ENCODE measurements around the gene CDH23. TPM values are rescaled to one million over a fixed set of nuclear protein-coding genes. Genes with fewer than 3 reads are reported as not detected.
A peak's percentile ranks its signal among the peaks of the same experiment; 100 is the strongest.

The CDH23 gene
- total RNA-seq, 4 donors from 2014 or later, result 14.4 to 29.6 (median 19.7) TPM

DNA sequence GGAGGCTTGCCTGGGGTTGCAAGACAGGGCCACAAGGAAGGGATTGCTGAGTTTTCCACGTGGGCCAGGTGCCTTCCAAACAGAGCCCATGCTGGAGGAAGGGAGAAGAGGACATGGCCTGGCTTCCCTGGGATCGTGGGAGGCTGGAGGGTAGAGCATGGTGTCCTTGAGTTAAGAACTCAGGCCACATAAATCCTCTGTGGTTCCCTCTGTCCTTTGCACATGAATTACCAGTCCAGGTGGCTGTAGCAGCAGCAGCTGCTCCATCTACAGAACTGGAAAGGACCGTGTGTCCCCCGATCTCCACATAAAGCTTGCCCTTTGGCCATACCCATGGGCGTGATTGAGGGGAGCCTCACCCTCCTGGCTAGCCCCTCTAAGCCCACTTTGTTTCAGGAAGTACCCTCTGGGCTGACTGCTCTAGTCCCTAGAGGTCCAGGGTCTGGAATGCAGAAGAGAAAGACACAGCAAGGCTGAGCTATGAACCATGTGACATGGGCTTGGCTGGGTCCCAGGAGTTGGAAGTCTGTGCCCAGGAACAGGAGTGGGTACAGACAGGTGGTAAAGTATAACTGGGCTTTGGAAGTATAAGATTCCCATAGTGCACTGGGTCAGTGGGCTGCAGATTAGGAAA is 237.9 kb downstream of the CDH23 start:
- H3K4me1 ChIP-seq, result peaks cover 6 to 57% (median 50%) of the 10 kb centered on the region in 4 donors
- H3K36me3 ChIP-seq, result no peaks in the 10 kb centered on the region
- TF ChIP-seq, protein P1, sequence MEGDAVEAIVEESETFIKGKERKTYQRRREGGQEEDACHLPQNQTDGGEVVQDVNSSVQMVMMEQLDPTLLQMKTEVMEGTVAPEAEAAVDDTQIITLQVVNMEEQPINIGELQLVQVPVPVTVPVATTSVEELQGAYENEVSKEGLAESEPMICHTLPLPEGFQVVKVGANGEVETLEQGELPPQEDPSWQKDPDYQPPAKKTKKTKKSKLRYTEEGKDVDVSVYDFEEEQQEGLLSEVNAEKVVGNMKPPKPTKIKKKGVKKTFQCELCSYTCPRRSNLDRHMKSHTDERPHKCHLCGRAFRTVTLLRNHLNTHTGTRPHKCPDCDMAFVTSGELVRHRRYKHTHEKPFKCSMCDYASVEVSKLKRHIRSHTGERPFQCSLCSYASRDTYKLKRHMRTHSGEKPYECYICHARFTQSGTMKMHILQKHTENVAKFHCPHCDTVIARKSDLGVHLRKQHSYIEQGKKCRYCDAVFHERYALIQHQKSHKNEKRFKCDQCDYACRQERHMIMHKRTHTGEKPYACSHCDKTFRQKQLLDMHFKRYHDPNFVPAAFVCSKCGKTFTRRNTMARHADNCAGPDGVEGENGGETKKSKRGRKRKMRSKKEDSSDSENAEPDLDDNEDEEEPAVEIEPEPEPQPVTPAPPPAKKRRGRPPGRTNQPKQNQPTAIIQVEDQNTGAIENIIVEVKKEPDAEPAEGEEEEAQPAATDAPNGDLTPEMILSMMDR (IDR thresholded peaks at IDR 0.05), result no peak
- no peak for TF ChIP-seq POLR2A (IDR thresholded peaks at IDR 0.05; ENCODE audit: low read depth)
- TF ChIP-seq POLR2AphosphoS5 (IDR thresholded peaks at IDR 0.05), result no peak
- TF ChIP-seq EP300 (IDR thresholded peaks at IDR 0.05), result no peak
- H3K27me3 ChIP-seq, result no peaks in the 10 kb centered on the region
- WGBS, result 78% methylated on average over 4 of the region's 5 CpGs
- intact Hi-C loops (cut with DNase I), result no loop called here
- no peak overlapping the region for H3K4me3 ChIP-seq
- no peak for DNase-seq (ENCODE audit: extremely low spot score)
- H3K9me3 ChIP-seq, result no peaks in the 10 kb centered on the region
- peak overlapping the region in 1 of 4 donors; percentile 15 for H3K27ac ChIP-seq (replicated peaks in 1 of 4)

DNA sequence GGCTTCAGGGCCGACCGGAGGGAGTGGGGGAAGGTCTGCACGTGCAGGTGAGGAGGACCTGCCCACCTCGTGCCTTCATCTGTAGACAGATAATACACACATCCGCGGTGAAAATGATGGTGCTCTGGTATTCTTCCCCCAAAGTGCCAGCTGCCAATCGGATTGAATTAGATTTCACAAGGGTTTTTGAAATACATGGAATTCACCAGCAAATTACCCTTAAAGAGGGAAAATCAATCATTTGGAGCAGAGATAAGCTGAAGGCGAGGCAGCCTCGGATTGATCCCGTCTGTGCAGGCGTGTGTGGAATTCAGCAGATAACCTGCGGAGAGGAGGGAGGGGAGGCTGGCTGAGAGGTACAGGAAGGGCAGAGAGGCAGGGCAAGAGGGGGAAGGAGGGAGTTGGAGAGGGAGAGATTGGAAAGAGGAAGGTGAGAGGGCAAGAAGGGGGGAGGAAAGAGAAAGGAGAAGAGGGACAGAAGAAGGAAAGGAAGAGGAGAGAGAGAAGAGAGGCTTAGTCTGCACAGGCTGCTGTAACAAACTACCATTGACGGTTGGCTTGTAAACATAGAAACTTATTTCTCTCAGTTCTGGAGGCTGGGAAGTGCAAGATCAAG is 238.6 kb downstream of the CDH23 start:
- Histone ChIP-seq H3K4me3 (no peak overlapping the region), H3K36me3 (no peaks in the 10 kb centered on the region), H3K27me3 (no peaks in the 10 kb centered on the region), H3K4me1 (peaks cover 6 to 50% (median 44%) of the 10 kb centered on the region in 4 donors), H3K9me3 (no peaks in the 10 kb centered on the region), H3K27ac (replicated peaks in 1 of 4) (no peak overlapping the region)
- 77% methylated on average over 13 of the region's 13 CpGs for WGBS
- no peak for DNase-seq (ENCODE audit: extremely low spot score)
- TF ChIP-seq EP300 (IDR thresholded peaks at IDR 0.05) (no peak), POLR2AphosphoS5 (IDR thresholded peaks at IDR 0.05) (no peak), POLR2A (IDR thresholded peaks at IDR 0.05; ENCODE audit: low read depth) (no peak)
- TF ChIP-seq, protein P1 (IDR thresholded peaks at IDR 0.05), result no peak
- intact Hi-C loops (cut with DNase I), result no loop called here

DNA sequence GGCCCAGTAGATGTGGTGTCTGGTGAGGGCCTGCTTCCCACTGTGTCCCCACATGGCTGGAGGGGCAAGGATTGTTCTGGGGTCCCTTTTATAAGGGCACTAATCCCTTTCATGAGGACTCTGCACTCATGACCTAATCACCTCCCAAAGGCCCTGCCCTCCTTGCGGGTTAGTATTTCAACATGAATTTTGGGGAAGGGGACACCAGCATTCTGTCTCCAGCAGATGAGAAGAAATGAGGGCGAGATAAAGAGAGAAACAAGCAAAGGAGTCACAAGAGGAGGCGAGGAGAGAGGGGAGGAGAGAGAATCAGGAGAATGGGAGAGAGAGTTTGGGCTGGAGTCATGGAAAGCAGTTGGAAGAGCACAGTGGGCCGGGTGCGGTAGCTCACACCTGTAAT is 239.1 kb downstream of the CDH23 start:
- no peaks in the 10 kb centered on the region for H3K36me3 ChIP-seq
- no peaks in the 10 kb centered on the region for H3K9me3 ChIP-seq
- intact Hi-C loops (cut with DNase I), result no loop called here
- H3K4me3 ChIP-seq, result no peak overlapping the region
- 97% methylated on average over 5 of the region's 5 CpGs for WGBS
- TF ChIP-seq EP300 (IDR thresholded peaks at IDR 0.05) (no peak), POLR2AphosphoS5 (IDR thresholded peaks at IDR 0.05) (no peak), POLR2A (IDR thresholded peaks at IDR 0.05; ENCODE audit: low read depth) (no peak)
- TF ChIP-seq, protein P1 (IDR thresholded peaks at IDR 0.05), result no peak
- H3K4me1 ChIP-seq, result peaks cover 6 to 47% (median 40%) of the 10 kb centered on the region in 4 donors
- H3K27me3 ChIP-seq, result no peaks in the 10 kb centered on the region
- no peak overlapping the region for H3K27ac ChIP-seq (replicated peaks in 1 of 4)
- DNase-seq (ENCODE audit: extremely low spot score), result no peak

DNA sequence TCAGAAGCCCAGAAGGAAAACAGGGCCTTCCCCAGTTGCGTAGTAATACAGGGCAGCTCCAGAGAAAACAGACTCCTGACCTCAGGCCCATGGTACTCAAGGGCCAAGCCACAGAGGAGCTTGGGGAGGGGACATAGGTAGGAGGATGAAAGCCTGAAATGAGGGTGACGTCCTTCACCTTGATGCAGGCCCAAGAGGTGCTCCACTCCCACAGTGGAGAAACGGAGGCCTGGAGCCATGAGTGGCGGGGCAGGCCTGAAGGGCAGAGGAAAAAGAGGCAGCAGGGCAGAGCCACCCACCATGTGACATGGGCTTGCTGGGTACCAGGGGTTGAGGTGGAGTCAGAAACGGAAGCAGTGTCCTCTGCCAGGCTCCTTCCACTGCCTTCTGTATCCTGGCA is 239.9 kb downstream of the CDH23 start:
- no peaks in the 10 kb centered on the region for H3K27me3 ChIP-seq
- peaks cover 6 to 39% (median 33%) of the 10 kb centered on the region in 4 donors for H3K4me1 ChIP-seq
- TF ChIP-seq POLR2AphosphoS5 (IDR thresholded peaks at IDR 0.05), result no peak
- TF ChIP-seq EP300 (IDR thresholded peaks at IDR 0.05), result no peak
- TF ChIP-seq, protein P1 (IDR thresholded peaks at IDR 0.05), result no peak
- no peak for TF ChIP-seq POLR2A (IDR thresholded peaks at IDR 0.05; ENCODE audit: low read depth)
- intact Hi-C loops (cut with DNase I), result no loop called here
- no peak overlapping the region for H3K27ac ChIP-seq (replicated peaks in 1 of 4)
- no peaks in the 10 kb centered on the region for H3K36me3 ChIP-seq
- no peak overlapping the region for H3K4me3 ChIP-seq
- 96% methylated on average over 5 of the region's 5 CpGs for WGBS
- DNase-seq (ENCODE audit: extremely low spot score), result no peak
- H3K9me3 ChIP-seq, result no peaks in the 10 kb centered on the region
